Naive thymus-derived CD4-positive, alpha-beta T cell (primary cell): Measurements from ENCODE around the gene UTP15. TPM values are rescaled to one million over a fixed set of nuclear protein-coding genes. Genes with fewer than 3 reads are reported as not detected.

Experiments
- ATAC-seq: fragments of 150-1000 bp; cut with Tn5 transposase; 2 replicates; pipeline ENCODE4 v1.10.0; 2021; ENCODE audit warnings: mild to moderate bottlenecking, moderate library complexity
- CTCF ChIA-PET: fragments of 350-600 bp; sonication (Branson Sonifier 250); formaldehyde crosslinking; loops from one replicate; lab custom pipeline; 2021; ENCODE audit warnings: antibody characterized with exemption; lab: Charles Lee
- POLR2A ChIA-PET: fragments of 350-600 bp; sonication (Branson Sonifier 250); formaldehyde crosslinking; loops from one replicate; lab custom pipeline; 2021; ENCODE audit warnings: antibody characterized with exemption, inconsistent platforms; lab: Charles Lee
- DNase-seq, 9 donors: peaks; one replicate each; pipeline versions ENCODE4 v3.0.0 to v3.0.0-alpha.2; 2020 to 2022; ENCODE audit warnings: mixed read lengths in 1 of 9
- H3K27ac ChIP-seq: one replicate; pipeline ENCODE4 v1.7.0; 2013; ENCODE audit warnings: mild to moderate bottlenecking, low read depth, low read length, moderate library complexity
- H3K27me3 ChIP-seq, 2 donors: one replicate each; pipeline ENCODE4 v1.7.0; 2013; ENCODE audit warnings: low read length in 2 of 2, mild to moderate bottlenecking in 2 of 2, moderate library complexity in 2 of 2; ENCODE audit not compliant: control insufficient read depth in 2 of 2, insufficient read depth in 2 of 2
- H3K36me3 ChIP-seq, 3 experiments: 1 replicate in 2 of 3; 2 replicates in 1 of 3; pipeline ENCODE4 v1.7.0; 2013; ENCODE audit warnings: low read length in 3 of 3, mild to moderate bottlenecking in 3 of 3, moderate library complexity in 1 of 3; ENCODE audit not compliant: insufficient read depth in 3 of 3, control insufficient read depth in 2 of 3
- H3K4me1 ChIP-seq, 2 donors: one replicate each; pipeline ENCODE4 v1.7.0; 2013; ENCODE audit warnings: low read length in 2 of 2, mild to moderate bottlenecking in 2 of 2, moderate library complexity in 1 of 2; ENCODE audit not compliant: control insufficient read depth in 2 of 2, insufficient read depth in 2 of 2
- H3K4me3 ChIP-seq: 2 replicates; pipeline ENCODE4 v1.7.0; 2013; ENCODE audit warnings: mild to moderate bottlenecking, low read length
- H3K9me3 ChIP-seq, 3 experiments: 1 replicate in 2 of 3; 2 replicates in 1 of 3; pipeline ENCODE4 v1.7.0; 2013; ENCODE audit warnings: low read length in 3 of 3; ENCODE audit not compliant: control insufficient read depth in 2 of 3
- H3K27ac Mint-ChIP-seq, 9 donors: one replicate each; pipeline ENCODE4 v1.8.0; 2020 to 2022; ENCODE audit warnings: mixed read lengths in 9 of 9, mild to moderate bottlenecking in 8 of 9, moderate library complexity in 5 of 9, inconsistent platforms in 2 of 9
- H3K27me3 Mint-ChIP-seq, 5 donors: one replicate each; pipeline ENCODE4 v1.8.0; 2021 to 2022; ENCODE audit warnings: mixed read lengths in 5 of 5, mild to moderate bottlenecking in 1 of 5
- H3K36me3 Mint-ChIP-seq, 5 donors: one replicate each; pipeline ENCODE4 v1.8.0; 2020 to 2022; ENCODE audit warnings: mixed read lengths in 5 of 5, mild to moderate bottlenecking in 3 of 5, inconsistent platforms in 1 of 5
- H3K4me1 Mint-ChIP-seq, 7 donors: one replicate each; pipeline ENCODE4 v1.8.0; 2020 to 2022; ENCODE audit warnings: mixed read lengths in 7 of 7, mild to moderate bottlenecking in 3 of 7, inconsistent platforms in 1 of 7
- H3K4me3 Mint-ChIP-seq, 10 donors: one replicate each; pipeline ENCODE4 v1.8.0; 2020 to 2022; ENCODE audit warnings: mild to moderate bottlenecking in 10 of 10, mixed read lengths in 10 of 10, moderate library complexity in 6 of 10, inconsistent platforms in 2 of 10
- H3K9me3 Mint-ChIP-seq, 11 donors: one replicate each; pipeline ENCODE4 v1.8.0; 2020 to 2022; ENCODE audit warnings: mixed read lengths in 11 of 11, mild to moderate bottlenecking in 4 of 11, inconsistent platforms in 1 of 11, moderate library complexity in 1 of 11
- intact Hi-C, 2 donors: fragments of 100-400 bp; cut with micrococcal nuclease; formaldehyde crosslinking; loops; one replicate each; pipeline ENCODE4 v1.15.1; 2023
- polyA plus RNA-seq, 2 donors: library from polyadenylated mRNA; unstranded; fragments of 300-500 nt; fragmentation: Illumina TruSeq; gene quantifications; one replicate each; pipeline ENCODE4 v1.2.3, GENCODE V29; 2021
- total RNA-seq, 6 experiments: library from RNA in 5 of 6; stranded (reverse) in 5 of 6; gene quantifications; 1 replicate in 5 of 6; 2 replicates in 1 of 6; pipeline ENCODE4 v1.2.3 and lab custom pipeline; 2021 to 2026

Gene UTP15
- total RNA-seq (10 to 100 TPM; 23.6 to 46.5 (median 25.2) TPM), polyA plus RNA-seq (1 to 10 TPM; 8.1 to 8.8 TPM), total RNA-seq (lab: John Stamatoyannopoulos, UW) (27.9 reads per million, percentile 58 among the genes with 10 or more reads in this experiment)

- Mint-ChIP-seq H3K4me1 (peaks cover 22 to 72% (median 53%) of the 10 kb centered on the region in 7 donors), H3K9me3 (peaks cover 0 to 8% (median 0%) of the 10 kb centered on the region in 11 donors), H3K27ac (peak within 1 kb of the TSS; percentile 96 to 100 (median 99)), H3K36me3 (peaks cover 3 to 17% (median 15%) of the 10 kb centered on the region in 5 donors), H3K27me3 (peaks cover 0 to 3% (median 0%) of the 10 kb centered on the region in 5 donors), H3K4me3 (peak within 1 kb of the TSS; percentile 91 to 100 (median 98))
- H3K4me1 ChIP-seq, result peaks cover 11 to 26% of the 10 kb centered on the region in 2 donors
- H3K27ac ChIP-seq, result peak within 1 kb of the TSS; percentile 95
- H3K4me3 ChIP-seq, result peak within 1 kb of the TSS; percentile 71
- H3K27me3 ChIP-seq, result no peaks in the 10 kb centered on the region
- ChIA-PET POLR2A (interaction anchor here (0.8 to 4.0 kb wide), 4 partner anchors 9 to 67 kb away, joined by 3 to 29 read pairs (median 3); partner anchors contain the start of gene BTF3), CTCF (interaction anchor here (0.6 to 1.4 kb wide), 5 partner anchors 26 to 1485 kb away, joined by 3 to 4 read pairs (median 3); no protein-coding TSS in a partner anchor)
- ATAC-seq (peak; percentile 99), DNase-seq (peak; percentile 95 to 99 (median 98))
- H3K36me3 ChIP-seq, result peaks cover 0 to 21% (median 7%) of the 10 kb centered on the region in 3 experiments
- intact Hi-C loops, result loop anchor here (1.0 to 10.0 kb wide), 17 partner anchors 46 to 1981 kb away; partner anchors contain the start of genes BTF3 (in 2 of the 2), GFM2 (in 2 of the 2), NSA2 (in 2 of the 2) and ANKRD31 (in 1 of the 2)
- no peaks in the 10 kb centered on the region for H3K9me3 ChIP-seq
These were observed at the start of gene UTP15, which contains the start of gene ANKRA2 for GRCh38 chr5:73565139-73565968. Gene UTP15, plus strand, starts transcription at chr5:73565743. Its CDS starts 1,602 bp downstream, at chr5:73567345. Gene ANKRA2, minus strand, starts transcription at chr5:73565639. Its CDS starts 2,758 bp downstream, at chr5:73562881.

DNA sequence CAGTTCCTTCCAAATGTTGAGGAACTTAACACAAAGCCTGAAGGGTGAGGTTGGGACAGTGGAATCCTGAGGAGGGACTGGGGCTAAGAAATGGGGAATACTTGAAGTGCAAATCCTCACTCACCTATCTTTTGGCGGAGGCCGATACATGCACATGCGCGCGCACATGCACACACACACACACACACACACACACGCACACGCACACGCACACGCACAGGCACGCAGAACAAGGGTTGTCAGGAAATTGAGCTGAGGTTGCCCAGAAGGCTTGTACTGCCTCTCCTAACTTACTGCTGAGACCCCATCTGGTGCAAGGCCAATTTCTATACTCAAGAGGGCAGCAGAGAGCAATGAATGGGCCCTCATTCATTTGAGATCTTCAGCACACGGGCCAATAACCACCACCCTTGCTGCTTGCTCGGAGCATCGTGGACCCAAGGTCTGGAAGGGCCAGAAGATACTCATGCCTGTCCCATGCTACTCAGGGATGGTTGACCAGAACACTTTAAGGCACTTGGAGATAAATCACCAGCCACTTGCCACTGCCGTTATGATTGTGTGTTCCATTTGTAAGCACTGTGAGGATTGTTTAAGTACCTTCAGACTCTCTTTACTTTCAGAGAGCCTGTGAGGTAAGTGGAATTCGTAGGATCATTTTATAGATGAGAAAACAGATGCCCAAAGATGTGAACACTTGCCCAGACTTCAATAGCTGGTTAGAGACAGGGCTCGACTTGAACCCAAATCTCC lies 45.8 kb upstream of the UTP15 start:
- Mint-ChIP-seq H3K4me3 (peak overlapping the region in 8 of 10 donors; percentile 55 to 72 (median 66)), H3K27me3 (peaks cover 0 to 2% (median 0%) of the 10 kb centered on the region in 5 donors), H3K9me3 (peaks cover 0 to 2% (median 0%) of the 10 kb centered on the region in 11 donors), H3K27ac (peak overlapping the region in 8 of 9 donors; percentile 20 to 86 (median 66)), H3K4me1 (peaks cover 8 to 9% (median 9%) of the 10 kb centered on the region in 7 donors), H3K36me3 (no peaks in the 10 kb centered on the region)
- ATAC-seq, result peak; percentile 99
- Histone ChIP-seq H3K27ac (no peak overlapping the region), H3K9me3 (no peaks in the 10 kb centered on the region), H3K4me1 (no peaks in the 10 kb centered on the region), H3K4me3 (no peak overlapping the region), H3K27me3 (no peaks in the 10 kb centered on the region), H3K36me3 (no peaks in the 10 kb centered on the region)
- intact Hi-C loops, result loop anchor here (1.0 to 2.0 kb wide), 6 partner anchors 16 to 273 kb away; partner anchors contain the start of genes ANKRA2 (in 2 of the 2), BTF3 (in 2 of the 2) and UTP15 (in 2 of the 2)
- CTCF ChIA-PET, result interaction anchor here (0.8 to 3.7 kb wide), 4 partner anchors 9 to 273 kb away, joined by 3 to 38 read pairs (median 4); no protein-coding TSS in a partner anchor
- peak; percentile 29 to 82 (median 80) for DNase-seq
- POLR2A ChIA-PET, result no interaction called here

DNA sequence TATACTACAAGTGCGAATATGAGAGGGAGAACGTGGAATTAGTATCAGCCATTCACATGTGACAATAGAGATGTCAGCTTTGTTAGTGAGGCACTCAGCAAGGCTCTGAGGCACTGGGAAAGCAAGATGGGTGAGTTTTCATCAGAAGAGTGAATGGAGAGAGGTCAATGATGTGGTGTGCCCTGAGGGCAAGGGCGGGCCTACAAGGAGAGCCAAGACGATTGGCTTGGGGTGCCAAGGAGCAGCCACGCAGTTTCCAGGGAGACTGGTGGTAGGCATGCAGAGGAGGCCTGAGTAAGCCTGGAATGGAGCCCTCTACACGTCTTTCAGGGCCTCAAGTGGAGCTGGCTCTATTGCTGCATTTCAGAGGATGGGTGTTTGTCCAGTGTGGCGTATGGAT lies 42.6 kb upstream of the UTP15 start:
- CTCF ChIA-PET, result interaction anchor here (1.2 kb wide), 1 partner anchor 14 kb away, joined by 9 read pairs; no protein-coding TSS in a partner anchor
- H3K4me1 ChIP-seq, result no peaks in the 10 kb centered on the region
- H3K36me3 ChIP-seq, result no peaks in the 10 kb centered on the region
- peaks cover 0 to 2% (median 0%) of the 10 kb centered on the region in 11 donors for H3K9me3 Mint-ChIP-seq
- intact Hi-C loops, result no loop called here
- POLR2A ChIA-PET, result no interaction called here
- H3K27me3 ChIP-seq, result no peaks in the 10 kb centered on the region
- DNase-seq (no peak), ATAC-seq (no peak)
- H3K4me3 ChIP-seq, result no peak overlapping the region
- H3K27me3 Mint-ChIP-seq, result peaks cover 0 to 14% (median 4%) of the 10 kb centered on the region in 5 donors
- H3K36me3 Mint-ChIP-seq, result no peaks in the 10 kb centered on the region
- H3K27ac ChIP-seq, result no peak overlapping the region
- H3K4me1 Mint-ChIP-seq, result peaks cover 8 to 9% (median 9%) of the 10 kb centered on the region in 7 donors
- no peak overlapping the region for H3K4me3 Mint-ChIP-seq
- no peaks in the 10 kb centered on the region for H3K9me3 ChIP-seq
- no peak overlapping the region for H3K27ac Mint-ChIP-seq

GRCh38 chr5:73523861-73524260 lies 41.7 kb upstream of the UTP15 start:
- Mint-ChIP-seq H3K36me3 (no peaks in the 10 kb centered on the region), H3K4me3 (no peak overlapping the region), H3K27me3 (peaks cover 0 to 19% (median 4%) of the 10 kb centered on the region in 5 donors), H3K4me1 (peaks cover 8 to 9% (median 9%) of the 10 kb centered on the region in 7 donors), H3K9me3 (peaks cover 0 to 2% (median 0%) of the 10 kb centered on the region in 11 donors), H3K27ac (no peak overlapping the region)
- Histone ChIP-seq H3K36me3 (no peaks in the 10 kb centered on the region), H3K4me3 (no peak overlapping the region), H3K27me3 (no peaks in the 10 kb centered on the region), H3K9me3 (no peaks in the 10 kb centered on the region), H3K4me1 (no peaks in the 10 kb centered on the region), H3K27ac (no peak overlapping the region)
- no peak for ATAC-seq
- ChIA-PET POLR2A (no interaction called here), CTCF (interaction anchor here (1.0 kb wide), 1 partner anchor 11 kb away, joined by 8 read pairs; no protein-coding TSS in a partner anchor)
- intact Hi-C loops, result no loop called here
- DNase-seq, result no peak

DNA sequence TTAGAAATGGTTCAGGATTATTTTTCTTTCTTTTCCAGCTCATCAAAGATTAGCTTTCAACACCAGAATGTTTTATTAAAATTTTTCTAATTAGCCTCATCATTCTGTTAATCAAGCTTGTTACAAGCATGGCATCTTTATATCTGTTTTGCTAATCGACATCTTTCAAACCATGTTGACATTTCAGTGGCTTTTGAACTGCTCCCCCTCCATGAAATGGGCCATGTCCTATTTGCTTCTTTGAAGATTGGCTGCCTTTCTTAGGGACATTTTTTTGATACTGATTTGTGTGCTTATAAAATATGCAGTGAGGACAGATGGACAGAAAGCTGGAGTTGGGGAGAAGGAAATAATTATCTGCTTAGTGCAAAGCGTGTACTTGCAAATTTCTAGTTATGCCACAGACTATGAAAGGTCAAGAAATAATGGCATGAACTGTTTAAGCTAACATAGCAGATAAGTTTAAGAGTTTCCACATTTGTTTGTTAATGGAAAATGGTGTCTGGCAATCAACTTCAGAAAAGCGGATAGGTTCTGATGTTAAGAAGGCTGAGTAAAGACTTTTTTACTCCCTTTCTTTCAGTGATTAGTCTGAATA lies 39.8 kb upstream of the UTP15 start:
- Mint-ChIP-seq H3K27ac (no peak overlapping the region), H3K4me3 (no peak overlapping the region), H3K27me3 (peaks cover 0 to 28% (median 10%) of the 10 kb centered on the region in 5 donors), H3K4me1 (no peaks in the 10 kb centered on the region), H3K9me3 (no peaks in the 10 kb centered on the region), H3K36me3 (no peaks in the 10 kb centered on the region)
- no peak overlapping the region for H3K4me3 ChIP-seq
- DNase-seq, result no peak
- ChIA-PET POLR2A (interaction anchor here (0.7 kb wide), 1 partner anchor 11 kb away, joined by 3 read pairs; no protein-coding TSS in a partner anchor), CTCF (interaction anchor here (0.6 to 1.8 kb wide), 2 partner anchors 12 to 28 kb away, joined by 3 to 10 read pairs; no protein-coding TSS in a partner anchor)
- no peaks in the 10 kb centered on the region for H3K27me3 ChIP-seq
- H3K36me3 ChIP-seq, result no peaks in the 10 kb centered on the region
- no peaks in the 10 kb centered on the region for H3K9me3 ChIP-seq
- H3K27ac ChIP-seq, result no peak overlapping the region
- no peaks in the 10 kb centered on the region for H3K4me1 ChIP-seq
- intact Hi-C loops, result no loop called here
- no peak for ATAC-seq
